ENCODE data around the gene SEMA3F.
A peak's percentile ranks its signal among the peaks of the same experiment; 100 is the strongest.

The SEMA3F gene

DNA sequence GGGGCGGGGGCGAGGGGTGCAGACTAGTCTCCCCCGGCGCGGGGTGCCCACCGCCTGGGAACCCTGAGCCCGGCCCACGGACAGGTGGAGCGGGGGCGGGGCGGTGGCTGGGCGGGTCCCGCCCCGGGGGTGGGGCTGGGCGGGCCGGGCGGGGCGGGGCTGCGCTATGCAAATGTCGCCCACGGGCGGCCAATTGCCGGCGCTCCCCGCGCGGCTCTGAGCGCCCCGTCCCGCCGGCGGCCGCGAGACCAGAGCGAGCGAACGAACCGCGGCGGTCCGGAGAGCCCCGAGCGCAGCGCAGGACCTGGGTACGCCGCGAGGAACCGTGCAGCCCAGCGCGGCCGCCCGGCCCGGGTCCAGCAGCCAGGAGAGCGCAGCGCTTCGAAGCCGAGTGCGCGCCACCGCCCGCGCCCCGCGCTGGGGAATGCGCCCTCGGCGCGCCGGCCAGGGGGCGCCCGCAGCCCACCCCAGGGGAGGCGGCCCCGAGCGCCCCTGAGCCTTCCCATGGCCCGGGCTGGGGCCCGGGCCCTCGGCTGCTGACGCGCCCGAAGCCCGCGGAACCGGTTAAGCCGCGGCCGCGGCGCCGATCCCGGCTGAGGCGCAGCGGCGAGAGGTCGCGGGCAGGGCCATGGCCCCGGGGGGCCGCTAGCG is at the start of gene SEMA3F:
SEMA3F (plus strand) TSS at position 485 of the 651 bp plus-strand sequence. CDS start 4,299 bp downstream, outside the sequence.
- peak in 9 of 51 donors; percentile 8 to 45 (median 24) for DNase-seq

DNA sequence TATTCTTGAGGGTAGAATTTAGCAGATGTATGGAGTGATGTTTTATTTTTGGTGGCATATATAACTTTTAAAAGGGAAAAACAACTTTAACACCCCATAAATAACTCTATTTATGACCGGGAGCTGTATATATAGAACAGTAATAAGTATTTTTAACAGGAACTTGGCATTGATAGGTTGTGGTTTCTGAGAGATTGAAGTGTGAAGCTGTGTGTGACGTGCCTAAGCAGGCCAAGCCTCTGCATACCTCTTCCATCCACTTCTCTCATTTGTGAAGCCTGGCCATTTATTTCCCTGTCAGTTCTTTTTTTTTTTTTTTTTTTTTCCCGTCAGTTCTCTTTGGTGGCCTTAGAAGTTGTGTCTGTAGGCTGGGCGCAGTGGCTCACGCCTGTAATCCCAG is 43.4 kb upstream of the SEMA3F start:
- no peak for DNase-seq

DNA sequence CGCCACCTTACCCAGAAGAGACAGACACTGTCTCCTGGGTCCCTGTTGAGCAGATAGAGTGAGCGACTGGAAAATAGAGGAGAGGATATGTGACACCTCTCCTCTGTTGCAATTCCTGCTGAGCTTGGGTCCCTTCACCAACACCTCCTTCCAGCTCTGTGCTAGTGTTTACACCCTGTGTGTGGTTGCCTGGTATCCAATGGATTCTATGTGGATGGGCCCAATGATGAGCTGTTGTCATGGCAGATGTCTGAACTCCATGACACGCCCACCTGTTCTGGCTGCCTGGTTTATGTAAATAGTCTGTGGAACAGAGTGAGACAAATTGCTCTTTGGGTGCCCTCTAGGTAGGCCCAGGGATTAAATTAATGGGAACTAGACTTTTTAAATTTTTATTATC is 42.7 kb upstream of the SEMA3F start:
- peak in 1 of 51 donors; percentile 40 for DNase-seq

DNA sequence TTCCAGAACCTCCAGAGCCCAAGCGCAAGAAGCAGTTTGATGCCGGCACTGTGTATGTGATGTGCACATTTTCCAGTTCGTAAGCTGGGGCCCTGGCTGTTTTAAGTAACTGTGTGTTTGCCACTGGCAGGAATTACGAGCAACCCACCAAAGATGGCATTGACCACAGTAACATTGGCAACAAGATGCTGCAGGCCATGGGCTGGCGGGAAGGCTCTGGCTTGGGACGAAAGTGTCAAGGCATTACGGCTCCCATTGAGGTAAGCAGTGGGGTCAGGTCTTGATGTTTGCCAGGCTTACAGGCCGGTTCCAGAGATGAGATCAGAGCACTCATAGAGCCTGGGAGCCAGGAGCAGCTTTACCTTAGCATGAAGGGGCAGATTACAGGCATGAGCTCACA is 38.0 kb upstream of the SEMA3F start:
- no peak for DNase-seq

DNA sequence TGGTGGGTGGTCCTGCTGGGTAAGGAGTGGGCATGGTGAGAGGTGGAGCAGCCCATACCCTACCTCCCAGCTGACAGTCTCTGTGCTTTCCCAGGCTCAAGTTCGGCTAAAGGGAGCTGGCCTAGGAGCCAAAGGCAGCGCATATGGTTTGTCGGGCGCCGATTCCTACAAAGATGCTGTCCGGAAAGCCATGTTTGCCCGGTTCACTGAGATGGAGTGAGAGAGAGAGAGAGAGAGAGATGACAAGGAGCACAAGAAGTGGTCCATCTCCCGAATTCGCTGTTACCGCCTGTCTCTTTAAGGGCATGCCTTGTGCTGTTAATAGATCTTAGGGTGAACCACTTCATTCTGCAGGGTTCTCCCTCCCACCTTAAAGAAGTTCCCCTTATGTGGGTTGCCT is 36.9 kb upstream of the SEMA3F start:
- no peak for DNase-seq

DNA sequence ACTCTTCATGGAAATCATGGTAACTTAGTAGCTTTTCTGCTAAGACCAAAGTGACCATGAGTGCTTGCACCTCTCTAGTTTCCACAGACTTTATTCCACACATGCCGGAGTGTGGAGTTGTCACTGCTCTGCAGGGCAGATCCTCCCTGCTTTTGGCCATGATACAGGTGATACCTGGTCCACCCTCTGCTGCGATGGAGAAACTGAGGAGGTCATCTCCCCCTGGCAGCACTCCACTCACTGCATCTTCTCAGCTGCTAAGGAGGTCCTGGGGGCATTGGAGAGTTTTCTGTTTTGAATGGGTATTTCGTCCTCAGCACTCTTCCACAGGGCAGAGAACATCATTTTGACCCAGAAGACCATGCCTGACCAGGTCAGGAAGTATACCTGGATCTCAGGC is 35.3 kb upstream of the SEMA3F start:
- DNase-seq, result no peak

- DNase-seq, result no peak
These were observed 34.6 kb upstream of the SEMA3F start for GRCh38 chr3:50120364-50121071.

DNA sequence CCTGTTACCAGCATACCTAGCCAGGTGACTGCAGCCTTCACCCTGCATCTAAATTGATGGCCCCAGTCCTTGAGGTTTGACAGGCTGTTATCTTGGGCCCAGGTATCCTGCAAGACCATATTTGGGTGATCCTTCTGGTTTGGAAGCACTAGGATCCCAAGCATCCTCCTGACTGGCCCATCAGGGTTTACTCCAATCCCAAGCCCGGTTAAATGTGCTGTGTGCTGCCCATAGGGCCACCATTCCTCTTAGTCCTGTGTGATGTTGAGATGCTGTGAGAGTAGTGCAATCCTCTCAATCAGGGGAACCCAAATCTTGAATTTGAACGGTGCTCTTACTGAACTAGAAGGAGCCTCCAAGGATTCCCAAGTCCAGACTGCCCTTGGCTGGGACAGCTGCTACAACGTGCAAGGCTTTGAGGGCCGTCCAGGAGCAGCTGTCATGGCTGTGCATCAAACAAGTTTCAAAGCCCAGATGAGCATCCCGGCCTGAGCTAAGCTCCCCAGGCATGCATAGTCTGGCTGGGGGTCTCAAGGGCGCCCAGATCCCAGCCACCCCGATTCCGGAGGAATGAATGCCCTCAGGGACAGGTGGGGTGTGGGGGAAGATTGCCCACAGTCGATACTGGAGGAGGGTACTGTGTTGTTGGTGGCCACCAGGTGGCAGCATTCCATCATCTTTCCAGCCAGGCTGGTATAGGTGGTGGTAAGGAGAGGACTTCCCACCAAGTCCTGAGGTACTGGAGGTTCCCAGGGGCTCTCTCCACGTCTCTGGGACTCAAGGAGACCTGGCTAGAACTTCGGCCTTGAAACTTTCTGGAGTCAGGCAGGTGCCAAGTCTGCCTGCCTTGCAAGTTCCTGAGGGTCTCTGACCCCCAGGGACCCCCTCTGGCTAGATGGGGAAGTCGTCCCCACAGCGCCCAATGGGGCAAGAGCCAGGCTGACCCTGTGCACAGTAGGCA is 33.8 kb upstream of the SEMA3F start:
- peak in 43 of 51 donors; percentile 7 to 79 (median 51) for DNase-seq

DNA sequence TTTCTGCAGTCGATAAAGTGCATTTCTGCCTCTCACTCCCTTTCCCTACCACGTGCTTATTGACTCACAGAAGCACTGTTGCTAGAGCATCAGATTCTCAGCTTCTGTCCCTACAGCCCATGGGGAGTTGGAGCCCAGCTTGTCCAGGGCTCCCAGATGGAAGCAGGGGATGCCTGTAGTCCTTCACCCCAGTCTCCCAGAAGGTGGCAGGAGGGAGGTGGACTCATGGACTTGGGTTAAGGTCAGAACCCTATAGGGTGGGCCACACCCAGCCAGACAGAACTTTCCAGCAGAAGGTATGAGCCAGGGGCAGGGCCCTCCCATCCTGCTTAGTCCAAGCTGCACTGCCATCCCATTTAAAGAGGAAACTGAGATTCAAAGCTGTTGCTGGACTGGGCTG is 33.1 kb upstream of the SEMA3F start:
- DNase-seq, result no peak

GRCh38 chr3:50122661-50123391 is 32.3 kb upstream of the SEMA3F start:
- DNase-seq, result no peak

DNA sequence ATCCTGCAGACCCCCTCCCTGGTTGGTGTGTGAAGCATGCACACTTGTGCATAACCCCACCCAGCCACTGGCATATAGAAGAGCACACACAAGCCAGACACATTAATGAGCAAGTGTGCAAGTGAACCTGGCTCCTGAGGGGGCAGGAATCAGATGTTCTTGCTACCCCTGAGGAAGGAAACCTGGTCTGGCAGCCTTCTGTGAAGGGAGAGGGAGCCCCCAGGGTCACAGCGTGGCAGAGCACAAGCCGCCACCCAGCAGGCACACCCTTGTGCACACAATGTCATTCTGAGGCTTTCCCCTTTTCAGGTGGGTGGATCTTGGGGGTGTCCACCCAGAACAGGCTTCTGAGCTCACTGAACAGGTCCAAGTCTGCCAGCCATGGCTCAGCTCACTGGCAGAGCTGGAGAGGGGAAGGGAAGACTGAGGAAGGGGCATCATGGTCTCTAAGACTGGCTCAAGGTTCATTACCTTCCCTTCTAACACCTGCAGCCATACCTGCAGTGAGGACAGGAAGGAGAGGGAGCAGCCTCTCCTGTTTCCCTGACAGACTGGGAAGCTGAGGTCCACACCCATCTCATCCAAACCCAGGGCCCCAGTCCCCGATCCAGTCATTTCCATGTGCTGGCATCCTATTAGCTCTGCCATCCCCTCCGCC is 31.6 kb upstream of the SEMA3F start:
- DNase-seq, result no peak

DNA sequence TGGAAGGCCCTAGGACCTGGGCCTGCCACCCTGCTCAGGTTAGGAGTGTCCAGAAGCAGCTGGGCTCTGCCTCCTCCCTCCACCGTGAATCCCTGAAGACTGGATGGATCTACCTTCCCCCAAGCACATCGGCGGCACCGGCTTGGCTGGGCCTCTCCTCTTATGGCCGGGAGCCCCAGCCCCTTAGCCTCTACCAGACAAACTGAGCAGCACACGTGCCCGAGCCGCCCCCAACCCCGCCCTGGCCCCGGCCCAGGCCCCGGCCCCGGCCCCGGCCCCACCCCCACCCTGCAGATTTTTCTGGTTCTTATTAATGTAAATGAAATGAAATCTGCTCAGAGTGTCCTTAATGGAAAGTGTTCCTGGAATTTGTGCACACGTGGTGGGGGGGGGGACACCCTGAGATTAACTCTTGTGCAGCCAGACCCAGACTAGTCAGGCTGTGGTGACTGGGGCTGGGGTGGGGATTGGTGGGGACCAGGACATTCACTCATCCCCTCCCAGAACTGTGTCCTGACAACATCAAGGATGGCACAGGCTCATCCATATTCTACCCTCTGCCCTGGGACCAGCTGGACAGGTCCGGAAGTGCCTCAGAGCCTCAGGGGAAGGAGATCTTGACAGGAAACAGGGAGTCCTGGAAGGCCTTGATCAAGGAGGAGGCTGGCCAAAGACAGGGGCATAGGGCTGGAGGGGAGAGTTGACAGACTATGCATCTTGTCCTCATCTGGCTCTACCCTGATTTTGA is 30.9 kb upstream of the SEMA3F start:
- DNase-seq, result no peak

GRCh38 chr3:50124800-50125178 is 30.3 kb upstream of the SEMA3F start:
- no peak for DNase-seq

DNA sequence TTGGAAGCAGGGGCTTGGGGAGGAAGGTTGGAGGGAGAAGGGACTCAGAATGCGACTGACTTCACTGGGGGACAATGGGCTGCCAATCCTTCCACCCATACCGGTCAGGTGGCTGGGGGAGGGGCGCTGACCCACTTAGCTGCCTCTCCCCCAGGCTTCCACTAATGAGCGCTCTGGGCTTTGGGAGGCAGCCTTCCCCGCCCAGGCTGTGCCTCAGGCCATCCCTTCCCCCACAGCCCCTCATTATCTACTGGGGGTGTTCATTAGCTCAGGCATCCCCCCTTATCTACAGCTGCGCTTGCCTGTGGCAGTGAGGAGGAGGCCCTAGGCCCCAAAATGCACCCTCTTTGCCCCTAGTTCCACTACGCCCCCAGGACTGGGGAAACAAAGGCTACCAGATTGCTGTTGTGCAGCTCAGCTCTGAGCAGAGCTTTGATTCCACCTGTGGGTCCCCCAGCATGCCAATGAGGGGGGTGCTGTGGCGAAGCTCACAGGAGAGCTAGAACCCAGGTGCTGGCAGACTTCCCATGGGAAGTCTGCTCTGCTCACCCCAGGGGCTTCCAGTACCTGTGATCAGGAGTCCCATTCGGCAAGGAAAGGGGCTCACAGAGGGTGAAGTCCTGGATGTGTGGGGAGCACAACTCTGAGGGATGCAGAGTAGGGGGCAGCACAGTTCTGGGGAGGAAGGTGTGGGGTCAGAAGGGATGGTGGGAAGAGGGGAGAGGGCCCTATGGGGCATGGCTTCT is 29.4 kb upstream of the SEMA3F start:
- DNase-seq, result no peak

DNA sequence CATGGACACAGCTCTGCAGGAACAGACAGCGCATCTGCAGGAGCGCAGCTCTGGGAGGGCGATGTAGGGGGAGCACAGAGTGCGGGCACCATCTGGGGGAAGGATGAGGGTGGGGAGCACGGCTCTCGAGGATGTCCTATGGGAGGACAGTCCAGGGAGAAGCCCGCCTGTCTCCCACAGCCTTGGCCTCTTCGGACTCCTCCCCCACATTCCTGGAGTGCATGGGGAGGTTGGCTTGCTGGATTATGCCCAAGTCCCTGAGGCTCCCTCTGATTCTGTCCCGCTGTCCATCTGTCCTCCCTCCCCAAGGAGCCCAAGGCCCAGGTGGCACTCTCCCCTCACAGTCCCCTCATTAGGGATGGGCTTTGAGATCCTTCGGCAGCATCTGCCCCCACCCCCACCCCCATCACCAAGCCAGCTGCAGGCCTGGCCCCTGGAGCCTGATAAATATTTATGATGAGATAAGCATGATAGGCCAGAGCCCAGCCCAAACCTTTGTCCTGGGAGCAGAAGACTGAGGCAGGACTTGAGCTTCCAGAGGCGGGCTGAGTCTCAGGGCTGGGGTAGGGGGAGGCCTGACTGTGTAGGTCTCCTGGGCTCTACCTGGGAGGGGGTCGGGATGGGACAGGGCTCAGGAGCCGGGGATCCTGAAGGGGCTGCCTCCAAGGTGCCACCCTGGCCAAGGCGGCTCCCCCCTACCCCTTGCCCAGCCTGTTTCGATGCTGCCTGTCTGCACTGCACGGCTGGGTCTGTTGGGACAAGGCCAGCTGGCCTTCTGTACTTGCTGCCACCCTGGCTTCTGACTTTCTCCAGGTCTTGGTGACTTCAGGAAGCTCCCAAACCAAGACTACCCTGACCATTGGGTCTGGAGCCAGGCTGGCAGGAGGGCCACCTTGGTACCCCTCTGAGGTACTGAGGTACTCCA is 28.6 kb upstream of the SEMA3F start:
- no peak for DNase-seq

GRCh38 chr3:50127251-50127691 is 27.9 kb upstream of the SEMA3F start:
- no peak for DNase-seq

GRCh38 chr3:50128001-50128400 is 27.1 kb upstream of the SEMA3F start:
- DNase-seq, result no peak

DNA sequence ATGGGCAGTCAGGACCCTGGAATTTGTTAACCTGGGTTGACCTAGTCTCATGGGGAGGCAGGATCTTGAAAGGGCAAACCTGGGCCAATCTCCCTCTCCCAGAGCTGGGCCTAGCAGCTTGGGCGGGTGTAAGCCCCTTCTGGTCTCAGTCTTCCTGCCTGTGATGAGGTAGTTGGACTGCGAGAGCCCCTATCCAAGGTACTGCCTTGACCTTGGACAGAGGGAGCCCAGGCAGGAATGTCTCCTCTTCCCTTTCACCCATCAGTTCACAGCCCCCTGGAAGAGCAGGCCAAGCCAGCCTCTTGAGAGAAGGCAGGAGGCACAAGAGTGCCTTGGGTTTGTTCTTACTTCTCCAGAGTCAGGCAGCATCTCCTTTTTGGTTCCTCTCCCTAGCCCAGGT is 24.7 kb upstream of the SEMA3F start:
- no peak for DNase-seq

Measured in hypothalamus (tissue), 51 donors.